ENCODE measurements around the gene SOWAHD.
"Not testable (repeated sequence)": the region's sequence is repeated elsewhere in the genome, so short reads cannot be mapped to it uniquely, and the experiment has no call there.

SOWAHD gene

GRCh38 chrX:119759248-119759766 lies 919 bp downstream of the SOWAHD start:
- no peak for DNase-seq

DNA sequence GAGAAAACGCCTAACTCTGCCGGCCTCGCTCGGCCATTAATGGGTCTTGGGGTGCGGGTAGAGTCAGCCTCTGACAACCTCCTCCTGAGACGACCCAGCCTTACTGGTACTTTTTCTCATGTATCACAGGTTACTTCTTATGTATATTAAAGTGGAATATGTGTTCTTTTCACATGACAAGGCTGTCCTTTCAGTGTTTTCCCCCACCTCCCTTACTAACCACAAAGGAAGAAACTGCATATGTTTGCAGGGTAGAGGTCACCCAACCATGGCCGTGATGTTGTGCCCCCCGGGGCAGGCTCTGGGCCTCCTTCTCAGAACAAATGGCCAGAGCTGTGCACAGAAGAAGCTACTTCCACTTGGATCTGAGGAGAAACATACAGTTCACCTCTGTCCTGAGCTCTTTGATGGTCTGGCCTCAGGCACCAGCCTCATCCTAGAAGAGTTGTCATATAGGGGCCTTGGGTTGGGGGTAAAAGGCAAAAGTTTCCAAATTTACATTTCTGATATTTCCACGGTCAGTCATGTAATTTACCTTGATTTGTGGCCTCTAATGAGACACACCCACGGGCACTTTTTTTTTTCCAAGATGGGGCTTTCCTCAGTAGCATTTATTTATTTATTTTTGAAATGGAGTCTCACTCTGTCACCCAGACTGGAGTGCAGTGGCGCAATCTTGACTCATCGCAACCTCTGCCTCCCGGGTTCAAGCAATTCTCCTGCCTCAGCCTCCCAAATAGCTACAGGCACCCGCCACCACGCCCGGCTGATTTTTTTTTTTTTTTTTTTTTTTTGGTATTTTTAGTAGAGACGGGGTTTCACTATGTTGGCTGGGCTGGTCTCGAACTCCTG lies 1.9 kb downstream of the SOWAHD start:
- no peak for DNase-seq

DNA sequence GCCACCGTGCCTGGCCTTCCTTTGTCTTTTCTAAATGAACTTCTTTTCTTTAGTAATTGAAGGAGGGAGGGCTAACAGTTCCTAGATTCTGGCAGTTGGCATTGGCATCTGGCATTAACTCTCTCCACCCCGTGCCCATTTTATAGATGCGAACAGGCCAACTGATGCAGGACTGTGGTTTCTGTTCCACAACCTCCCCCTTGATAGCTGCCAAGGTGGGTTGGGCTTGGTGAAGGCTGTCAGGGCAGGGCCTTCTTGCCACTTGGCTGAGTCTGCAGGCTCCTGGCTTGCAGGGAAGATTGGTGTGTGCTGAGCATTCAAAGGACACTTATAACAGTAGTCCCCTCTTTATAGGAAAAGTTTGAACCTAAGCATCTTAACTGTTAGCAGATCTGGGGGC lies 4.3 kb downstream of the SOWAHD start:
- no peak for DNase-seq

GRCh38 chrX:119763181-119763580 lies 4.8 kb downstream of the SOWAHD start:
- DNase-seq: no peak

GRCh38 chrX:119763836-119764387 lies 5.5 kb downstream of the SOWAHD start:
- no peak for DNase-seq

DNA sequence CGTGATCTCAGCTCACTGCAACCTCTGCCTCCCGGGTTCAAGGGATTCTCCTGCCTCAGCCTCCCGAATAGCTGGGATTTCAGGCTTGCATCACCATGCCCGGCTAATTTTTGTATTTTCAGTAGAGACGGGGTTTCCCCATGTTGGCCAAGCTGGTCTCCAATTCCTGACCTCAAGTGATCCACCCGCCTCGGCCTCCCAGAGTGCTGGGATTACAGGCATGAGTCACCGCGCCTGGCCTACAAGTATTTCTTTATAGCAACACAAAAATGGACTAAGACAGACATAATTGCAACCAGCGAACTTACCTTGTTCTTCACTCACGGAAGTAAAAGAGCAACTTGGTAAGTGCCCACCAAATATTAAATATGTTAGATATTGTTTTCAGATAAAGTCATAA lies 10.0 kb downstream of the SOWAHD start:
- not testable (repeated sequence) for DNase-seq

DNA sequence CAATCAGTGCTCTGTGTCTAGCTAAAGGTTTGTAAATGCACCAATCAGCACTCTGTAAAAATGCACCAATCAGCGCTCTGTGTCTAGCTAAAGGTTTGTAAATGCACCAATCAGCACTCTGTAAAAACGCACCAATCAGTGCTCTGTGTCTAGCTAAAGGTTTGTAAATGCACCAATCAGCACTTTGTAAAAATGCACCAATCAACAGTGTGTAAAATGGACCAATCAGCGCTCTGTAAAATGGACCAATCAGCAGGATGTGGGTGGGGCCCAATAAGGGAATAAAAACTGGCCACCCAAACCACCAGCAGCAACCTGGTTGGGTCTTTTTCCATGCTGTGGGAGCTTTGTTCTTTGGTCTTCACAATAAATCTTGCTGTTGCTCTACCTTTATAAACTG lies 11.0 kb downstream of the SOWAHD start:
- not testable (repeated sequence) for DNase-seq

- no peak for DNase-seq
Observed at GRCh38 chrX:119775517-119776238, 17.3 kb downstream of the SOWAHD start.

GRCh38 chrX:119778829-119779228 lies 20.4 kb downstream of the SOWAHD start:
- no peak for DNase-seq

- DNase-seq: no peak
Observed at GRCh38 chrX:119783026-119783425, 24.6 kb downstream of the SOWAHD start.

DNA sequence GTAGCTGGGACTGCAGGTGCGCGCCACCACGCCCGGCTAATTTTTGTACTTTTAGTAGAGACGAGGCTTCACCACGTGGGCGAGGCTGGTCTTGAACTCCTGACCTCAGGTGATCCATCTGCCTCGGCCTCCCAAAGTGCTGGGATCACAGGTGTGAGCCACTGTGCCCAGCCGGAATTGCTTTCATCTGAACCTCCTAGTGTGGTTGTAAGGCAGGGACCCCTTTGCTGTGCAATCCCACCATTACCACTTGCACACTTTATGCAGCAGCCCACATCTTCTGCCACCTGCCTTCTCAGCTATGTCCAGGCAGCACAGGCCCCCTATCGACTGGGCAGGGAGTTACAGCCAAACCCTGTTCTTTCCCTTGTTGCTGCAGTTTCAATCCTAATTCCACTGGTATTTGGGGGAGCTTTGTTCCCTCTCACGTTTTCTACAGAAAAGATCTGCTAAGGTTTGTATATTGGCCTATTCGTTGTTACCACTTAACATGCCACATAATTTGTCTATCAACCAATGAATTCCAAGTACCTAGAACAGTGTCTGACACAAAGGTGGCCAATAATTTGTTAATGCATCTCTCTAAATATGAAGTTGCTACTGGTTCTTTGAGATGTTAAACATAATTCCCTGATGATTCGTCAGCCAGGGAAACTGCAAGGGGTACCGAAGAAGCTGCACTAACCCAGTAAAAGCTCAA lies 26.5 kb downstream of the SOWAHD start:
- no peak for DNase-seq

DNA sequence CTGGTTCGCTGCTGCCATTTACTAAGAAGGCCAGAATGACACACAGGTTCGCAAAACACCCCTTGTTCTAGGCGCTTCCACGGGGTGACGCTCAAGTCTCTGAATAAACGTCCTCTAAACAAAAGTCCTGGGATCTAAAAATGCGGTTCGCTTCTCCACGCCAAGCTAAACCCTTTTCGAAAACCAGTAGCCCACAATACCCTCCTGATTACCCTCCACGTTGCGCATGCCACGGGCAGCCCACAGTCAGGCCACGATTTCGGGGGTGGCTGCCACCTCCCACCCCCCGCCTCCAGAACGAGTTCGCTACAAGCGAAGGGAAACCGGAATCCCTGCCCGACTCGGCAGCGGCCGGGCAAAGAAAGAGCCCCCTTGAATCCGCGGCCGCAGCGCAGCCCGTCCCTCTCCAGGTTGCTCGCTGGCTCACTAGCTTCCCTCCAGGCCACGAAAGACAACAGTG lies 32.6 kb downstream of the SOWAHD start:
- peak; percentile 27 for DNase-seq

DNA sequence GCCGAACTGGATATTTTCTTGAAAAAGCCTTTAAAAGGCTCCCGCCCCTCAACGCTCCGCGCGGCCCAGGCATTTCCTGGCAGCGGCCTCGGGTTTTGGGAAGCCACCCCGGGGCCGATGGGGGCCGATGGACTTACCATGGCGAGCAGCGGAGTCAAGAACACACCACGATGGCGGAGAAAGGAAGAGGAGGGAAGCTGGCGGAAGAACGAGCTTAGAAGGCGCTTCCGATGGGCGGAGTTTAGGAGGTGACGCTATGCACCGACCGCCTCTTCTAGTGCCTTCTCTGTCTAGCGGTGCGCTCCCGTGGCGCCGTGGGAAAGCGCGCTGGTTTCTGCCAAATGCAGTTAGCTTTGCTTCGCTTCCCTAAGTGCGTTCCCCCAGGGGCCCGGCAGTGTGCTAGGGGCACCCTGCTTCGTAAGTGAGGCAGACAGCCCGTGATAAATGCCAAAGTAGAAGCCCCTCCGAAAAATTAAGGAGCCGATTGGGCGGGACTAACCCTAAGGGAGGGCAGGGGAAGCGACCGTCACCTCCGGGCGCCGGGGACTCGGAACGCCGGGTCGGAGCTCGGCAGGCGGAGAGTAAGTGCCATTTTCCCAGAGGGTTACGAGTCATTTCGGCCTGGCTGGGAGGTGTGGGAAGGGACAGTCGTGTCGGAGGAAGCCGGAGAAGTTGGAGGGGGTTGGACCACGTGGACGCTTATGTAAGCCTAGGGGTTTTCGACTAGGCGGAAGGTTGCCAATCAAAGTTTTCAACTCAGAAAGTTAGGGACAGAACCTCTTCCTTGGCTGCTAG lies 33.2 kb downstream of the SOWAHD start, which contains the start of gene RPL39:
TSS of gene RPL39 (minus strand) at position 194 of the 795 bp plus-strand sequence. CDS start at position 140, 54 bp downstream.
- peak; percentile 66 for DNase-seq

GRCh38 chrX:119801253-119802221 lies 43.1 kb downstream of the SOWAHD start:
- DNase-seq: no peak

DNA sequence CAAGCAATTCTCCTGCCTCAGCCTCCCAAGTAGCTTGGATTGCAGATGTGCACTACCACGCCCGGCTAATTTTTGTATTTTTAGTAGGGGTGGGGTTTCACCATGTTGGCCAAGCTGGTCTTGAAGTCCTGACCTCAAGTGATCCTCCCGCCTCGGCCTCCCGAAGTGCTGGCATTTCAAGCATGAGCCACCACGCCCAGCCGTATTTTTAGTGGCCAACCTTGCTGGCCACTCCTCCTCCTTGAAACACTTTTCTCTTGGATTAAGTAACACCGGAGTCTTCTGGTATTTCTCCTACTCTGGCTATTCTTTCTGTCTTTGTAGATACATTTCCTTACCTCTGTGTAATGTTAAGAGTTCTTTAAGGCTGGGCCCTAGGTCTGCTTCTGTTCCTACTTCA lies 44.2 kb downstream of the SOWAHD start:
- DNase-seq: no peak

GRCh38 chrX:119808461-119808860 lies 50.1 kb downstream of the SOWAHD start:
- DNase-seq: not testable (repeated sequence)

DNA sequence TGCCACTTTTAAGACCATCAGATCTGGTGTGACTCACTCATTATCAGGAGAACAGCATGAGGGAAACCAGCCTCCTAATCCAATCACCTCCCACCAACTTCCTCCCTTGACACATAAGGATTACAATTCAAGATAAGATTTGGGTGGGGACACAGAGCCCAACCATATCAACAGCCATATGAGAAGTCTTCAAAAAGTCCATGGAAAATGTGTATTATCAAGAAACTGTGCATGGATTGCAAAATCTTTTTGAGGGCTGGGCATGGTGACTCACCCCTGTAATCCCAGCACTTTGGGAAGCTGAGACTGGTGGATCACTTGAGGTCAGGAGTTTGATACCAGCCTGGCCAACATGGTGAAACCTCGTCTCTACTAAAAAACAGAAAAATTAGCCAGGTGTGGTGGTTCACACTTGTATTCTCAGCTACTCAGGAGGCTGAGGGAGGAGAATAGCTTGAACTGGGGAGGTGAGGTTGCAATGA lies 50.8 kb downstream of the SOWAHD start:
- DNase-seq: no peak

Data from DMS79 treated with DMSO at 0.1 percent for 48 hours (cell line).